ENCODE data around the gene ATP5PD.

Gene ATP5PD

GRCh38 chr17:74990581-74991105 is 56.1 kb downstream of the ATP5PD start:
- no peak for DNase-seq (ENCODE audit: insufficient read length, low spot score)
- FAIRE-seq, result no peak
- no peak for TF ChIP-seq POLR2A (IDR thresholded peaks at IDR 0.05; ENCODE audit: low read depth, low read length)
